Stimulated activated naive CD8-positive, alpha-beta T cell treated with anti-CD3 and anti-CD28 coated beads, Interleukin-15, amount 100 ng/mL, for 72 hours (primary cell): ENCODE measurements around the gene SKA3.
"Not testable (repeated sequence)": the region's sequence is repeated elsewhere in the genome, so short reads cannot be mapped to it uniquely, and the experiment has no call there.

Experiments used
- ATAC-seq: fragments of 150-1000 bp; cut with Tn5 transposase; 2 replicates; pipeline ENCODE4 v1.10.0; 2021; ENCODE audit warnings: mild to moderate bottlenecking, moderate library complexity
- DNase-seq, 2 donors: peaks; one replicate each; pipeline ENCODE4 v3.0.0; 2021 to 2022
- H3K27ac Mint-ChIP-seq, 2 donors: one replicate each; pipeline ENCODE4 v1.8.0; 2022; ENCODE audit warnings: mild to moderate bottlenecking in 2 of 2, mixed read lengths in 2 of 2, moderate library complexity in 2 of 2
- H3K27me3 Mint-ChIP-seq: one replicate; pipeline ENCODE4 v1.8.0; 2022; ENCODE audit warnings: mixed read lengths
- H3K4me1 Mint-ChIP-seq: one replicate; pipeline ENCODE4 v1.8.0; 2022; ENCODE audit warnings: mild to moderate bottlenecking, mixed read lengths
- H3K4me3 Mint-ChIP-seq, 2 donors: one replicate each; pipeline ENCODE4 v1.8.0; 2022; ENCODE audit warnings: mild to moderate bottlenecking in 2 of 2, mixed read lengths in 2 of 2, moderate library complexity in 1 of 2
- H3K9me3 Mint-ChIP-seq, 2 donors: one replicate each; pipeline ENCODE4 v1.8.0; 2022; ENCODE audit warnings: mixed read lengths in 2 of 2

SKA3 gene

DNA sequence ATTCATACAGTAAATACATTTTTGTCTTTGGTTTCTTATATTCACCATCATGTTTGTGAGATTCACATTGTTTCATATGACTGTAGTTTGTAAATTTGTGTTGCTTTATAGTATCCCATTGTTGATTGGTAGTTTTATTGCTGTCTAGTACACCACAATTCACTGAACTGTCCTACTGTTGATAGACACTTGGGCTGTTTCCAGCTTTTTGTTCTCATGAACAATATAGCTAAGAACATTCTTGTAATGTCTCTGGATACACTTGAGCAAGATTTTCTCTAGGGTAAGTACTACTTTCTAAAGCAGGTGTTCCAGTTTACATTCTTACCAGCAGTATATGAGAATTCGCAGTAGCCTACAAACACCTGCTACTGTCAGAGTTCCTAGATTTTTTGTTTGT lies 37.8 kb downstream of the SKA3 start:
- no peaks in the 10 kb centered on the region for H3K9me3 Mint-ChIP-seq
- ATAC-seq = no peak
- no peak for DNase-seq
- H3K4me3 Mint-ChIP-seq = peak overlapping the region; percentile 33 to 60
- peaks cover 30% of the 10 kb centered on the region for H3K4me1 Mint-ChIP-seq
- H3K27ac Mint-ChIP-seq = peak overlapping the region in 1 of 2 donors; percentile 42
- peaks cover 24% of the 10 kb centered on the region for H3K27me3 Mint-ChIP-seq

DNA sequence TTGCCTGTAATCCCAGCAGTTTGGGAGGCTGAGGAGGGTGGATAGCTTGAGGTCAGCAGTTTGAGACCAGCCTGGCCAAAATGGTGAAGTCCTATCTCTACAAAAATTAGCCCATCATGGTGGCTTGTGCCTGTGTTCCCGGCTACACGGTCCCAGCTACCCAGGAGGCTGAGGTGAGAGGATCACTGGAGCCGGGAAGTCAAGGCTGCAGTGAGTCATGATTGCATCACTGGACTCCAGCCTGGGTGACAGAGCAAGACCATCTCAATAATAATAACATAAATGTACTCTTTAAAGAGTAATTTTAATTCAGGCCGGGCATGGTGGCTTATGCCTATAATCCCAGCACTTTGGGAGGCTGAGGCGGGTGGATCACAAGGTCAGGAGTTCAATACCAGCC lies 38.7 kb downstream of the SKA3 start:
- H3K27me3 Mint-ChIP-seq = peaks cover 32% of the 10 kb centered on the region
- H3K4me3 Mint-ChIP-seq = no peak overlapping the region
- DNase-seq (no peak), ATAC-seq (no peak)
- no peaks in the 10 kb centered on the region for H3K9me3 Mint-ChIP-seq
- H3K4me1 Mint-ChIP-seq = peaks cover 21% of the 10 kb centered on the region
- no peak overlapping the region for H3K27ac Mint-ChIP-seq

DNA sequence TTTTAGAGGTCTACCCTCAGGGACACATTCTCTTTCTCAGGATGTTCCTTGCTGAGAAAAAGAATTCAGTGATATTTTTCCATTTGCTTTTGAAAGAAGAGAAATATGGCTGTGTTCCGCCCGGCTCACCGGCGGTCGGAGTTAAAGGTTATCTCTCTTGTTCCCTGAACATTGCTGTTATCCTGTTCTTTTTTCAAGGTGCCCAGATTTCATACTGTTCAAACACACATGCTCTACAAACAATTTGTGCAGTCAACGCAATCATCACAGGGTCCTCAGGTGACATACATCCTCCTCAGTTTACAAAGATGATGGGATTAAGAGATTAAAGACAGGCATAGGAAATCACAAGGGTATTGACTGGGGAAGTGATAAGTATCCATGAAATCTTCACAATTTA lies 40.5 kb downstream of the SKA3 start:
- H3K9me3 Mint-ChIP-seq, H3K27ac Mint-ChIP-seq, DNase-seq, H3K4me3 Mint-ChIP-seq, H3K4me1 Mint-ChIP-seq, ATAC-seq: not testable (repeated sequence)
- H3K27me3 Mint-ChIP-seq = peaks cover 35% of the 10 kb centered on the region

DNA sequence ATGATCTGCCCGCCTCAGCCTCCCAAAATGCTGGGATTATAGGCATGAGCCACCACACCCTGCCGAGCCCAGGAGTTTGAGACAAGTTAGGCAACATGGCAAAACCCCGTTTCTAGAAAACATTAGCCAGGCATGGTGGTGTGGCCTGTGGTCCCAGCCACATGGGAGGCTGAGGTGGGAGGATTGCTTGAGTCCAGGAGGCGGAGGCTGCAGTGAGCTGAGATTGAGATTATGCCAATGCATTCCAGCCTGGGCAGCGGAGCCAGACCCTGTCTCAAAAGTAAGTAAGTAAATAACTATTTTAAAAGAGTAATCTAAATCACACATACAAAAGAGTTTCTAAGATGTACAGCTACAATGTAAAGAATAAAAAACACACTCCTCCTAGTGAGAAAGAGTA lies 41.9 kb downstream of the SKA3 start:
- Mint-ChIP-seq H3K4me1 (peaks cover 3% of the 10 kb centered on the region), H3K27me3 (peaks cover 42% of the 10 kb centered on the region), H3K4me3 (no peak overlapping the region), H3K9me3 (no peaks in the 10 kb centered on the region), H3K27ac (no peak overlapping the region)
- no peak for DNase-seq
- ATAC-seq = no peak

DNA sequence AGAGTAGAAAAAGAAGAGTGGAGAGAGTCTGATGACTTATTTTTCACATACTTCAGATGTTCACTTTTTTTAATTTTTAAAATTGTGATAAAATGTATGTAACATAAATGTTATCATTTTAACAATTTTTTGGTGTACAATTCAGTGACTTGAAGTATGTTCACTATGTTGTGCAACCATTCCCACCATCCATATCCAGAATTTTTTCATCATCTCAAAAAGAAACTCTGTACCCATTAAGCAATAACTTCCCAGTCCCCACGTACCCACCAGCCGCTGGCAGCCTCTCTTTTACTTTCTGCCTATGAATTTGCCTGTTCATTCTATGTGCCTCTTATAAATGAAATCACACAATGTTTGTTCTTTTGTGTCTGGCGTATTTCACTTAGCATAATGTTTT lies 43.3 kb downstream of the SKA3 start:
- DNase-seq = no peak
- Mint-ChIP-seq H3K27me3 (peaks cover 42% of the 10 kb centered on the region), H3K4me1 (no peaks in the 10 kb centered on the region), H3K27ac (no peak overlapping the region), H3K9me3 (no peaks in the 10 kb centered on the region), H3K4me3 (no peak overlapping the region)
- ATAC-seq = no peak

DNA sequence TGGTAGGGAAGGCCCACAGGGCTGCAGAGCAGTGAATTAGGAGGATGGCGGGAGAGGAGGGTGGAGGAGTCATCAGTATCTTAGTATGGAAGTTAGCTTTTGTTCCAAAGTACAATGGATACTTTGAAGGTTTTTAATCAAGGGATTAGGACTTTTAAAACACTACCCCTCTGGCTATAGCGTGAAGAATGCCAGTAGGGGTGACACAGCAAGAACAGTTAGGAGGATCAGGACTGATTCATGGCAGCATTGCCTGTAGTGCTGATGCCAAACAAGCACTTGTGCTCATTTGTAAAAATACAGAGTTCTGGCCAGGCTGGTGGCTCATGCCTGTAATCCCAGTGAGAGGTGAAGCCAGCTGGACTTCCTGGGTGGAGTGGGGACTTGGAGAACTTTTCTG lies 46.2 kb downstream of the SKA3 start:
- Mint-ChIP-seq H3K9me3 (no peaks in the 10 kb centered on the region), H3K4me3 (no peak overlapping the region), H3K27me3 (peaks cover 24% of the 10 kb centered on the region), H3K27ac (no peak overlapping the region), H3K4me1 (no peaks in the 10 kb centered on the region)
- DNase-seq = no peak
- no peak for ATAC-seq

DNA sequence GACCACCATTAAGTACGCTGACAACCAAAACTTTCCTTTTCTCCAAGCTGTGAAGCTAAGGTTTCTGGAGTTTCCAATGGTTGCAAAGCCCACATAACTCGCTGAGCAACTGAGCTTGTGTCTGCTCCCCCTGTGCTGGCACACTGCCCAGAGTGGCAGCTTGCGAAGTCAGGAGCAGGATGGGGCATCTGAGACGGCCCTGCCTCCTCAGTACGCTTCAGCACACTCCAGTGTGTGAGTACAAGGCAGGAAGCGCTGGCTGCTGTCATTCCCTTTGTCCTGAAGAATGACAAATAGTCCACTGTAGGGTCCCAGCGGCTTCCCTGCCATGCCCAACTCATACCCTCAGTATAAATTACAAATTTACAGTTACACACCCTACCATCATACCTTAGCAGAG lies 51.5 kb downstream of the SKA3 start:
- DNase-seq (no peak), ATAC-seq (no peak)
- no peaks in the 10 kb centered on the region for H3K4me1 Mint-ChIP-seq
- no peak overlapping the region for H3K27ac Mint-ChIP-seq
- H3K27me3 Mint-ChIP-seq = peaks cover 4% of the 10 kb centered on the region
- no peaks in the 10 kb centered on the region for H3K9me3 Mint-ChIP-seq
- H3K4me3 Mint-ChIP-seq = no peak overlapping the region

DNA sequence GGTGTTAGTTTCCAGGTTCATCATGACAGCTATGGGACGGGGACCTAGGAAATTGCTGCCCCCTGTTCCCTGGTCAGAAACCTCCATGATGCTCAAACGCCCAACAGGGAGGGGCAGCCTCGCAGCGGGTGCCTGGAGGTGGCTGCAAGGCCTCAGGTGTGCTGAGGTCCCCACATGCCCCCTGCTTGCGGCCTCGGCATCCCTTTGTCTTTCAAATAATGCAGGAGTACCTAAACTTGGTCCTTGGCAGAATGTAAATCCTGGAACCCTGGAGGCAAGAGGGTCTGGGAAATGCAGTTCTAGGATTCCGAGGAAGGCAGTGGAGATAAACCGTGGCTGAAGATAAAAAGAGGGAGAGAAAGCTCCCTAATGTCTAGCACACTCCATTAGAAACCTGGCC lies 52.4 kb downstream of the SKA3 start:
- Mint-ChIP-seq H3K4me3 (no peak overlapping the region), H3K27me3 (no peaks in the 10 kb centered on the region), H3K4me1 (no peaks in the 10 kb centered on the region), H3K9me3 (no peaks in the 10 kb centered on the region), H3K27ac (no peak overlapping the region)
- ATAC-seq = no peak
- no peak for DNase-seq

DNA sequence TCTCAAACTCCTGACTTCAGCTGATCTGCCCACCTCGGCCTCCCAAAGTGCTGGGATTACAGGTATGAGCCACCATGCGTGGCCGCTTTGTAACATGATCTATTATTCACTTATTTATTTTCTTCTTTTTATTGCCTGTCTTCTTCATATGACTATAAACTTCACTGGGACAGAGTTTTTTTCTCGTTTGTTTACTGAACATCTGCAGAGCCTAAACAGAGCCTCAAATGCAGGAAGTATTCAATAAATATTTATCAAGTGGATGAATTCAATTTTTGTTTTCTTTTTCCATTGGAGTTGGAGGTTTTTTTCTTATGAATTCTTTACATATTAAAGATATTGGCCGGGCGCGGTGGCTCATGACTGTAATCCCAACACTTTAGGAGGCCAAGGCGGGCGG lies 54.7 kb downstream of the SKA3 start:
- ATAC-seq = no peak
- Mint-ChIP-seq H3K9me3 (no peaks in the 10 kb centered on the region), H3K27me3 (no peaks in the 10 kb centered on the region), H3K4me3 (no peak overlapping the region), H3K27ac (no peak overlapping the region), H3K4me1 (no peaks in the 10 kb centered on the region)
- DNase-seq = no peak

DNA sequence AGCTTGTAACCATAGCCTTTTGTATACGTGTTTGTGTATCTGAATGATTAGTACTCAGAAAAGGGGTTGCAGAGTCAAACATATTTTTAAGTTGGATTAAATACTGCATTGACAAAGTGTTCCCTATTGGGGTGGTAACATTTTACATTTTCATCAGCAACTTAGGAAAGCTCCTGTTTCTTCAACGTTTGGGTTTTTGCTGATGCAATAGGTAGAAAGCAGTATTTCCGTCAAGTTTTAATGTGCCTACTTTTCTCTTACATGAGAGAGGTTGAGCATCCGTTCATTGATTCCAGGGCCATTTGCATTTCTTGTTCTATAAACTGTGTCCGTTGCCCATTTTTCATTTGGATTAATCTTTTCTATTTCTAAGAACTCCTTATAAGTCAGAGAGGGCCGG lies 56.2 kb downstream of the SKA3 start:
- H3K9me3 Mint-ChIP-seq = no peaks in the 10 kb centered on the region
- H3K27me3 Mint-ChIP-seq = no peaks in the 10 kb centered on the region
- no peak overlapping the region for H3K27ac Mint-ChIP-seq
- H3K4me3 Mint-ChIP-seq = no peak overlapping the region
- no peaks in the 10 kb centered on the region for H3K4me1 Mint-ChIP-seq
- DNase-seq = no peak
- no peak for ATAC-seq

DNA sequence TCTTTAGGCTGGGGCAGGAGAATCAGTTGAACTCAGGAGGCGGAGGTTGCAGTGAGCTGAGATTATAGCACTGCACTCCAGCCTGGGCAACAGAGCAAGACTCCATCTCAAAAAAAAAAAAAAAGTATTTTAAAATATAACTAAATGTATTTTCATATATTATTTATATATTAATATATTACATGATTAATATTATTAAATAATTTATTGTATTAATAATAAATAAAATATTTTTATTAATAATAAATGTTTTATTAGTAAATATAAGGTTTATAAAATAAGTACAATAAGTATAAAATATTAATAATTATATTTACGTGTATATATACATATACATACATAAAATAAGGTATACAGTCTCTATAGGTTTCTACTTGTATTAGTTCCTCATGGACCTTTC lies 56.8 kb downstream of the SKA3 start:
- H3K27me3 Mint-ChIP-seq = no peaks in the 10 kb centered on the region
- H3K9me3 Mint-ChIP-seq = no peaks in the 10 kb centered on the region
- no peak overlapping the region for H3K27ac Mint-ChIP-seq
- no peak for DNase-seq
- no peak overlapping the region for H3K4me3 Mint-ChIP-seq
- ATAC-seq = no peak
- H3K4me1 Mint-ChIP-seq = no peaks in the 10 kb centered on the region

DNA sequence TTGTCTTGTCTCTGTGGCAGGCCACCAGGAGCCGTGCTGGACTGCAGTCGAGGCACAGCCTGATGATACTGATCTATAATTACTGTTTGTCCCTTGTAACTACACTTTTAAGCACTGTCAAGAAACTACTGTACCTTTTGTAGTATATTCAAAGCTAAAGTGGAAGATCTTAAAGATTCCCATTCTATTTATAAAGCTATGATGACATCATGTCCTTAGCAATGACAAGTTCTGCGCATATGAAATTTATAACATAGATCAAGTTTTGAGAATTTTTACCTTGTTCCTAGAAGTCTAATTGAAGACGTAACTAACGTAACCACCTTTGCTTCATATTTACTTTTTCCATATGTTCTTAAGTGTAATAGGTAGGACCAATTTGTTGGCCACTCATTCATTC lies 58.2 kb downstream of the SKA3 start:
- no peak overlapping the region for H3K27ac Mint-ChIP-seq
- H3K4me3 Mint-ChIP-seq = no peak overlapping the region
- DNase-seq = no peak
- H3K9me3 Mint-ChIP-seq = no peaks in the 10 kb centered on the region
- no peaks in the 10 kb centered on the region for H3K27me3 Mint-ChIP-seq
- ATAC-seq = no peak
- no peaks in the 10 kb centered on the region for H3K4me1 Mint-ChIP-seq

DNA sequence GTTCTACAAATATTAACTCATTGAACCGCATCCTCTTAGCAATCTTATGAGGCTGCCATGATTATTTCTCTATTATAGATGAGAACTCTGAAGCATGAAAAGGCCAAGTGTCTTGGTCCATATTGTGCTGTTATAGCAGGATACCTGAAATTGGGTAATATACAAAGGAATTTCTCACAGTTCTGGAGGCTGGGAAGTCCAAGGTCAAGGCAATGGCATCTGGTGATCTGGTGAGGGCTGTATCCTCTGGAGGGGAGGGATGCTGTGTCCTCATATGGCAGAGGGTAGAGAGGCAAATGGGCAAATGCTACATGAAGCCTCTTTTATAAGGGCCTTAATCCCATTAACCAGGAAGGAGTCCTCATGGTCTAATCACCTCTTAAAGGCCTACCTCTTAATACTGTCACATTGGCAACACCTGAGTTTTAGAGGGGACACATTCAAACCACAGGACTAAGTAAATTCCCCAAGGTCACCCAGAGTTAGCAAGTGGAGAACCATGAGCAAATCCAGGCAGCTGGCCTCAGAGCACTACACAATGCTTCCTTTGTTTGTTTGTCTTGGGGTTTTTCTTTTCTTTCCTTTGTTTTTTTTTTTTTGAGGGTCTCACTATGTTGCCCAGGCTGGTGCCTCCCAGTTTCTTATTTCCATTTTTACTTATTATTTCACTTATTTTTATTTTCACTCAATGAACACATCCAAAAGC lies 59.1 kb downstream of the SKA3 start:
- no peaks in the 10 kb centered on the region for H3K4me1 Mint-ChIP-seq
- H3K9me3 Mint-ChIP-seq = no peaks in the 10 kb centered on the region
- H3K27me3 Mint-ChIP-seq = no peaks in the 10 kb centered on the region
- no peak for ATAC-seq
- H3K27ac Mint-ChIP-seq = peak overlapping the region in 1 of 2 donors; percentile 54
- no peak overlapping the region for H3K4me3 Mint-ChIP-seq
- no peak for DNase-seq

DNA sequence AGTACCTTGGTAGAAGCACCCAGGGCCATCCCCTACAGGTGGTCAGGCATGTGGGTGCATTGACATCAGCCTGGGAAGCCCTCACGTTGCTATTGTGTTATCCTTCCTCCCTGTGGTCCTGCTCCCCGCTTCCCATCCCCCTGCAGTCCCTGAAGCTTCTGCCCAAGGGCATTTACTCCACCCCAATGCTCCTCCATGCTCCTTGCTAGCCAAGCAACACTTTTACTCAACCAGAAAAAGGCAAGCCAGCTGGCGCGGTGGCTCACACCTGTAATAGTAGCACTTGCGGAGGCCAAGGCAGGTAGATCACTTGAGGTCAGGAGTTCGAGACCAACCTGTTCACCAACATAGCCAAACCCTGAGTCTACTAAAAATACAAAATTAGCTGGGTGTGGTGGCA lies 60.2 kb downstream of the SKA3 start:
- Mint-ChIP-seq H3K9me3 (no peaks in the 10 kb centered on the region), H3K4me1 (no peaks in the 10 kb centered on the region), H3K27ac (no peak overlapping the region), H3K27me3 (no peaks in the 10 kb centered on the region), H3K4me3 (no peak overlapping the region)
- DNase-seq = no peak
- no peak for ATAC-seq

DNA sequence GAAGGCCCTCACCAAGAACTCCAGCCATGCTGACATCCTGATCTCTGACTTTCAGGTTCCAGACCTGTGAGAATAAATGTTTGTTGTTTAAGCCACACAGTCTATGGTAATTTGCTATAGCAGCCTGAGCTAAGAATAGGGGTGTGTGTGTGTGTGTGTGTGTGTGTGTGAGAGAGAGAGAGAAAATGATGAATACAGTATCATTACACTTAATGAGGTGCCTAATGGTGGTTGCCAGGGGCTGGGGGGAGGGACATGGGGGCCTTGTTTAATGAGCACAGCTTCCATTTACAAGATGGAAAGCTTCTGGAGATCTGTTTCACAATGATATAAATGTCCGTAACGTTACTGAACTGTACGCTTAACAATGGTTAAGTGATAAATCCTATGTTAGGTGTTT lies 61.1 kb downstream of the SKA3 start:
- H3K27ac Mint-ChIP-seq = no peak overlapping the region
- DNase-seq = no peak
- H3K27me3 Mint-ChIP-seq = no peaks in the 10 kb centered on the region
- H3K4me3 Mint-ChIP-seq = no peak overlapping the region
- no peaks in the 10 kb centered on the region for H3K4me1 Mint-ChIP-seq
- no peak for ATAC-seq
- H3K9me3 Mint-ChIP-seq = no peaks in the 10 kb centered on the region

DNA sequence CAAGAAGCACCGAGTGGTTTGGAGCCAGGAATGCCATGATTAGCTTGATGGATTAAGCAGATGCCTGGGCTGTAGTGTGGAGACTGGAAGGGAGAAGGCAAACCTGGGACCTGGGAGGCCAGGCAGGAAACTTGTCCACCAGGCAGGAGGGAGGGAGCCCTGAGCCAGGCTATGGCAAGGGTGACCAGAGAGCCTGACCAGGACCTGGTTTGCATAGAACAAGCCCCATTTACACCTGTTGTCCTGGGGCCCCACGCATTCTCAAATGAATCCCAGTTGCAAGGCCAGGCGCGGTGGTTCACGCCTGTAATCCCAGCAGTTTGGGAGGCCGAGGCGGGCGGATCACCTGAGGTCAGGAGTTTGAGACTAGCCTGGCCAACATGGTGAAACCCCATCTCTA lies 64.8 kb downstream of the SKA3 start:
- ATAC-seq = no peak
- H3K9me3 Mint-ChIP-seq = no peaks in the 10 kb centered on the region
- H3K27me3 Mint-ChIP-seq = no peaks in the 10 kb centered on the region

DNA sequence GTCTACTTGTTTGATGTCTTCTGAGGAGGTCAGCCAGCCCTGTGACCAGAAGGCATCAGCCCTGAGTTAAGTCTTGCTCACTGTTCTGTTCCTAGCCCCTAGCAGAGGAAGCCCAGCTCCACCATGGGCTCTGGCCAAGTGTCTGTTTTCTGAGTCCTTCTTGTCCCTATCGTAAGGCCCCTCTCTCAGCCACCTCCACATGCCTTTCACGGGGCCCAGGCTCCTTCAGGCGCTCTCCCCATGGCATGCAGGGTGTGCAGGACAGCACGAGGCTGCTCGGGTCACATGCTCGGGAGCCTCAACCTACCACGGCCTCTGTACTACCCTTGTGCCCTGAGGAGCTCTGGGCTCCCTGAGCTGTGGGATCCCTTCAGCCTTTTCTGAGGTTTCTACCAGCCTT lies 67.2 kb downstream of the SKA3 start:
- no peak for ATAC-seq
- no peaks in the 10 kb centered on the region for H3K9me3 Mint-ChIP-seq
- H3K27me3 Mint-ChIP-seq = no peaks in the 10 kb centered on the region
- no peaks in the 10 kb centered on the region for H3K4me1 Mint-ChIP-seq
- H3K27ac Mint-ChIP-seq = no peak overlapping the region
- H3K4me3 Mint-ChIP-seq = no peak overlapping the region
- DNase-seq = no peak

More for the DNA sequence above, 64.8 kb downstream of the SKA3 start:
- Mint-ChIP-seq H3K4me3 (no peak overlapping the region), H3K4me1 (no peaks in the 10 kb centered on the region), H3K27ac (no peak overlapping the region)
- no peak for DNase-seq
